ENCODE results near the gene GPD2. TPM values are rescaled to one million over a fixed set of nuclear protein-coding genes. Genes with fewer than 3 reads are reported as not detected.
"Not testable (repeated sequence)": the region's sequence is repeated elsewhere in the genome, so short reads cannot be mapped to it uniquely, and the experiment has no call there.

The GPD2 gene
- total RNA-seq, 1 donor from 2014 or later = 25.3 TPM

GRCh38 chr2:156489195-156489594 is 53.0 kb downstream of the GPD2 start:
- Mint-ChIP-seq H3K36me3 (no peaks in the 10 kb centered on the region), H3K27me3 (no peaks in the 10 kb centered on the region), H3K4me3 (no peak overlapping the region), H3K9me3 (no peaks in the 10 kb centered on the region), H3K4me1 (ENCODE audit: unreplicated experiment) (peaks cover 3% of the 10 kb centered on the region), H3K27ac (no peak overlapping the region)
- no peak for TF ChIP-seq CTCF (conservative IDR thresholded peaks at IDR 0.05)
- DNase-seq (ENCODE audit: extremely low spot score, unreplicated experiment) = no peak

DNA sequence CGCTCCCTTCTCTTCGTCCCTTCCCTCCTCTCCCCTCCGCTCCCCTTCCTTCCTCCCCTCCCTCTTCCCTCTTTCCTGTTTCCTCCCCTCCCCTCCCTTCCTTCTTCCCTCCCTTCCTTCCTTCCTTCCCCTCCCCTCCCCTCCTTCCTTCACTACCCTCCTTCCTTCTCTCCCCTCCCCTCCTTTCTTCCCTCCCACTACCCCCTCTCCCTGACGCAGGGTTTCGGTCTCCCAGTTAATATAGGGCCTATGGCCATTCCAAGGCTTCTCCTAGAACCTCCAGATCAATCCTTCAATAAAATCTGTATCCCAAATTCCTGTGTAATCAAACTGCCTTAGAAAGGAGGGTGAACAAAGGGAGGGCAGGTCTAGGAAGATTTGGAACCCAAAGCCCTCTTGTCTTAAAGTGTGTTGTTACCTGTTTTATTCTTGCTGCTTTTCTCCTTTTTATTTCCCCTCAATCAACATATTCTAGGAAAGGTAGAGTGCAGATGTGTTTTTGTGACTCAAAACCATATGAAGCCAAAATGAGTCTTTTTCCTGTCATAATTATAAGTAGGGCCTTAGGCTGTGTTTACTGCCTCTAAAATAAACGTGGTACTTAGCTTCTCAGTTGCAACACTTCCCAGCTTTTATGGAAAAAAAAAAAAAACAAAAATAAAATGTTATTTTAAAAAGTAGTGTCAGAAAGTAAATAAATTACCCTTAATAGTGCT is 53.7 kb downstream of the GPD2 start:
- H3K27me3 Mint-ChIP-seq = no peaks in the 10 kb centered on the region
- no peak for TF ChIP-seq CTCF (conservative IDR thresholded peaks at IDR 0.05)
- H3K4me3 Mint-ChIP-seq = no peak overlapping the region
- no peaks in the 10 kb centered on the region for H3K36me3 Mint-ChIP-seq
- H3K9me3 Mint-ChIP-seq = no peaks in the 10 kb centered on the region
- DNase-seq (ENCODE audit: extremely low spot score, unreplicated experiment) = no peak
- peaks cover 3% of the 10 kb centered on the region for H3K4me1 Mint-ChIP-seq (ENCODE audit: unreplicated experiment)
- no peak overlapping the region for H3K27ac Mint-ChIP-seq

DNA sequence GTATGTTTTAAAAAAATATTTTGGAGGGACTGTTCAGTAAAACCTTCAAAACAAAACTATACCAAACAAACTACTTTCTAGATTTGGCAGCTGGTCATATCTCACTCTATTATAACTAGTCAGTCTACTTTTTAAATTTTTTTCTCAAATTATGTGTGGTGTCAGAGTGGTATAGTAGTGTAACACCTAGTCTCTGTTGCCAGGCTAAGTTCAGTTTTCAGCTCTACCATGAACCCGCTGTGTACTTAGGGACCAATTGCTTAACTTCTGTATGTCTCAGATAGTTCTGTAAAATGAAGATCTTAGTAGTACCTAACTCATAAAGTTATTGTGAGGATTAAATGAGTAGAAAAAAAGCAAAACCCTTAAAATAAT is 54.3 kb downstream of the GPD2 start:
- DNase-seq (ENCODE audit: extremely low spot score, unreplicated experiment) = no peak
- Mint-ChIP-seq H3K36me3 (no peaks in the 10 kb centered on the region), H3K27me3 (no peaks in the 10 kb centered on the region), H3K4me1 (ENCODE audit: unreplicated experiment) (peaks cover 3% of the 10 kb centered on the region), H3K27ac (no peak overlapping the region), H3K9me3 (no peaks in the 10 kb centered on the region), H3K4me3 (no peak overlapping the region)
- TF ChIP-seq CTCF (conservative IDR thresholded peaks at IDR 0.05) = no peak

DNA sequence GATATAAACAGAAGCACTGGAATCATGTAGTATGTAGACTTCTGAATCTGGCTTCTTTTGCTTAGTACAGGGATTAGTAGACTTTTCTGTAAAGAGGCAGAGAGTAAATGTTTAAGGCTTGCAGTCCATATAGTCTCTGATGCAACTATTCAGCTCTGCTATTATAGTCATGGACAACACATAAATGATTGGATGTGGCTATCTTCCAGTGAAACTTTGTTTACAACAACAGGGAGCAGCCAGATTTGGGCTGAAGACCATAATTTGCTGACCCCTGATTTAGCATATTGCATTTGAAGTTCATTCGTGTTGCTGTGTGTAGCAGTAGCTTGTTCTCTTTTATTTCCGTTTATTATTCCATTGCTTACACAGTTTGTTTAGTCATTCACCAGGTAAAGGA is 55.0 kb downstream of the GPD2 start:
- peak overlapping the region; percentile 15 for H3K27ac Mint-ChIP-seq
- DNase-seq (ENCODE audit: extremely low spot score, unreplicated experiment) = no peak
- no peaks in the 10 kb centered on the region for H3K9me3 Mint-ChIP-seq
- H3K27me3 Mint-ChIP-seq = no peaks in the 10 kb centered on the region
- H3K4me3 Mint-ChIP-seq = no peak overlapping the region
- peaks cover 2% of the 10 kb centered on the region for H3K4me1 Mint-ChIP-seq (ENCODE audit: unreplicated experiment)
- H3K36me3 Mint-ChIP-seq = no peaks in the 10 kb centered on the region
- no peak for TF ChIP-seq CTCF (conservative IDR thresholded peaks at IDR 0.05)

- Mint-ChIP-seq H3K27ac (no peak overlapping the region), H3K27me3 (no peaks in the 10 kb centered on the region), H3K36me3 (no peaks in the 10 kb centered on the region), H3K9me3 (no peaks in the 10 kb centered on the region), H3K4me3 (no peak overlapping the region), H3K4me1 (ENCODE audit: unreplicated experiment) (no peaks in the 10 kb centered on the region)
- TF ChIP-seq CTCF (conservative IDR thresholded peaks at IDR 0.05) = no peak
- no peak for DNase-seq (ENCODE audit: extremely low spot score, unreplicated experiment)
These were observed 56.8 kb downstream of the GPD2 start for GRCh38 chr2:156492979-156493378.

DNA sequence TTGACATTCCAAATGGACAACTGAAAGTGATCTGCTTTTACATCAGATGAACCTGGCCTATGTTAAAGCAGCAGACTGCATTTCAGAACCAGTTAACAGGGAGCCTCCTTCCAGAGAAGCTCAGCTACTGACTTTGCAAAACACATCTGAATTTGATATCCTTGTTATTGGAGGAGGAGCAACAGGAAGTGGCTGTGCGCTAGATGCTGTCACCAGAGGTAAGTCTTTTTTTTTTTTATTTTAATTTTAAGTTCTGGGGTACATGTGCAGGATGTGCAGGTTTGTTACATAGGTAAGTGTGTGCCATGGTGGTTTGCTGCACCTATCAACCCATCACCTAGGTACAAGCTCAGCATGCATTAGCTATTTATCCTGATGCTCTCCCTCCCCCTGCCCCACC is 59.8 kb downstream of the GPD2 start:
- not testable (repeated sequence) for H3K4me3 Mint-ChIP-seq; H3K27me3 Mint-ChIP-seq; H3K27ac Mint-ChIP-seq; H3K9me3 Mint-ChIP-seq; H3K36me3 Mint-ChIP-seq; DNase-seq (ENCODE audit: extremely low spot score, unreplicated experiment); H3K4me1 Mint-ChIP-seq (ENCODE audit: unreplicated experiment)
